ENCODE measurements around the gene PAX5.

DNA sequence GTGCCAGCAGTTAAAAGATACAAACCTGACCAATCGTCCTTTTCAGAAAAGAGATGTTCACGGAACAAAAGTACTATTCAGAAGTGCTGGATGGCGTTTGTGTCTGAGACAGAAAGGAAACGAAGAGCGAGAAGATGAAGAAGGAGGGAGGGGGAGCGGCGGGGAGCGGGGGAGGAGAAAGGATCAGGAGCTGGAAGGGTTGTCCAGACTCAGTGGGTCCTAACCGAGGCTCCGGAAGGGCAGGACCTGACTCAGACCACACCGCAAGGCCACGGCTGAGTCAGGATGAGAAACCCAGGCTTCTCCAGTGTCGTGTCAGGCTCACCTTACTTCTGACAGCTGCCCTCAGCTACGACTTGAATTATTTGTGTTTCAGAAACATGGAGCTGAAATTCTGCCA is 46.2 kb downstream of the PAX5 start:
- TF ChIP-seq, protein P1, sequence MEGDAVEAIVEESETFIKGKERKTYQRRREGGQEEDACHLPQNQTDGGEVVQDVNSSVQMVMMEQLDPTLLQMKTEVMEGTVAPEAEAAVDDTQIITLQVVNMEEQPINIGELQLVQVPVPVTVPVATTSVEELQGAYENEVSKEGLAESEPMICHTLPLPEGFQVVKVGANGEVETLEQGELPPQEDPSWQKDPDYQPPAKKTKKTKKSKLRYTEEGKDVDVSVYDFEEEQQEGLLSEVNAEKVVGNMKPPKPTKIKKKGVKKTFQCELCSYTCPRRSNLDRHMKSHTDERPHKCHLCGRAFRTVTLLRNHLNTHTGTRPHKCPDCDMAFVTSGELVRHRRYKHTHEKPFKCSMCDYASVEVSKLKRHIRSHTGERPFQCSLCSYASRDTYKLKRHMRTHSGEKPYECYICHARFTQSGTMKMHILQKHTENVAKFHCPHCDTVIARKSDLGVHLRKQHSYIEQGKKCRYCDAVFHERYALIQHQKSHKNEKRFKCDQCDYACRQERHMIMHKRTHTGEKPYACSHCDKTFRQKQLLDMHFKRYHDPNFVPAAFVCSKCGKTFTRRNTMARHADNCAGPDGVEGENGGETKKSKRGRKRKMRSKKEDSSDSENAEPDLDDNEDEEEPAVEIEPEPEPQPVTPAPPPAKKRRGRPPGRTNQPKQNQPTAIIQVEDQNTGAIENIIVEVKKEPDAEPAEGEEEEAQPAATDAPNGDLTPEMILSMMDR (IDR thresholded peaks at IDR 0.05) = no peak
- no peak for TF ChIP-seq POLR2A (IDR thresholded peaks at IDR 0.05)

All from esophagus squamous epithelium (tissue), 4 donors.